ENCODE results near the gene CCL16. TPM values are rescaled to one million over a fixed set of nuclear protein-coding genes. Genes with fewer than 3 reads are reported as not detected.
"Not testable (repeated sequence)": the region's sequence is repeated elsewhere in the genome, so short reads cannot be mapped to it uniquely, and the experiment has no call there.

CCL16 gene, protein sequence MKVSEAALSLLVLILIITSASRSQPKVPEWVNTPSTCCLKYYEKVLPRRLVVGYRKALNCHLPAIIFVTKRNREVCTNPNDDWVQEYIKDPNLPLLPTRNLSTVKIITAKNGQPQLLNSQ
- under 1 TPM; 0.17 to 0.42 (median 0.30) TPM for polyA plus RNA-seq (ENCODE audit: insufficient read length in 3 of 3)
- long read RNA-seq, donor 1: 0 reads
- long read RNA-seq, donor 2: 0 reads
- long read RNA-seq, donor 3: 0 reads
- long read RNA-seq, donor 4: 0 reads
- long read RNA-seq, donor 5: 0 reads
- long read RNA-seq, donor 6: 0 reads
- long read RNA-seq, donor 7: 0 reads
- long read RNA-seq, donor 8: 0 reads
- long read RNA-seq, donor 9: 0 reads
- long read RNA-seq, donor 10: 0 reads
- long read RNA-seq, donor 11: 0 reads
- long read RNA-seq, donor 12: 0 reads
- long read RNA-seq, donor 13: 0 reads
- long read RNA-seq, donor 14: 0 reads
- long read RNA-seq, donor 15: 0 reads
- long read RNA-seq, donor 16: 0 reads

DNA sequence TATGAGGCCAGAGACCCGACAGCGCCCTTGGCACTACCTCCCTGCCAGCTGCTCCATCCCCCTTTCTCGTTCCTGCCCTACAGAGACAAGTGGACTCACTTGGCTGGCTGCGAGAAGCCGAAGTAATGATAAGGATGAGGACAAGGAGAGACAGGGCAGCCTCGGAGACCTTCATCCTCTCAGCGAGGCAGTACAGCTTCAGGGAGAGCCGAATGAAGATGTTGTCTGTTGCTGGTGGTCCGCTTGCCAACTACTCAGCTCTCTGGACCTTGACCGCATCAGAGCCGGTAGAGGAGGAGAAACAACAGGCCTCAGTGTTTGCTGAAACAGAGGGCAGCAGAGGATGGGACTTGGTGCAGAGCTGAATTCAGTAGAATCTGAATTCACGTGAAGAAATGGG, at the start of gene CCL16:
Gene CCL16 (minus strand): TSS at position 252 of the 400 bp plus-strand sequence. CDS start 77 bp downstream, at position 175.
- no peak for DNase-seq

DNA sequence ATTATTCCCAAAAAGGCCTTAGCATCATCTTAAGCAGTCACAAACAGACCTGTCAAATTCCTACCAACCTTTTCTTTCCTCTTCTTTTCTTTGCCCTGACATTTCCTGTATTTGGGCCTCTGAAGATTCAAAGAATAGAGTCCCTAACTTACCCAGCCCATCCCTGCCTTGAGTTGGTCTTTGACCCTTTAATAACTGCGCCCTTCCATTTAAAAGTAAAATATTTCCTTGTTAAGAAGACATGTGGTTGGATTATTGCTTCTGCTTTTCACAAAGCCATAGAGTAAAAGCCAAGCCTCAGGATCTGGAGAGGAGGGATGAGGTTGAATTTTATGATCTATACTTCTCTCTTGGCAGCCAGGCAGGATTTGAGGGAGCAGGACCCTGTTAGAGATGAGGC, 49.7 kb upstream of the CCL16 start:
- no peak for DNase-seq

DNA sequence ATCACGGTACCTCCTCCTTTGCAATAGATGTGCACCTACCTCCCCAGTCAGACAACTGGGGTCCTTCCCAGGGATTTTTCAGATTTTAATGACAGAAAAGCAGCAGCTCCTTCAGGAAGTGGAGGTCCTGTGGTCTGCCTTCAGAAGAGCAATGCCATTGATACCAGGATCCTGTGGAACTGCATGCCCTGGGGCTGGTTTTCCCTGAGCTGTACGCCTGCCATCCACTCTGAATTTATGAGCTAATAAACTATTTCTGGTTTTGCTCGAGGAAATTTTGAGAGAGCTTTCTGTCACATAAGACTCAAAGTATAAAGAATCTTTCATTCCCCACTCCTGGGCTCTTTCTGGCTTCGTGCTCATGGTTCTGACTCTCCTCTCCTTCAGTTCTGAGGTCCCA, 46.5 kb upstream of the CCL16 start:
- DNase-seq: no peak

DNA sequence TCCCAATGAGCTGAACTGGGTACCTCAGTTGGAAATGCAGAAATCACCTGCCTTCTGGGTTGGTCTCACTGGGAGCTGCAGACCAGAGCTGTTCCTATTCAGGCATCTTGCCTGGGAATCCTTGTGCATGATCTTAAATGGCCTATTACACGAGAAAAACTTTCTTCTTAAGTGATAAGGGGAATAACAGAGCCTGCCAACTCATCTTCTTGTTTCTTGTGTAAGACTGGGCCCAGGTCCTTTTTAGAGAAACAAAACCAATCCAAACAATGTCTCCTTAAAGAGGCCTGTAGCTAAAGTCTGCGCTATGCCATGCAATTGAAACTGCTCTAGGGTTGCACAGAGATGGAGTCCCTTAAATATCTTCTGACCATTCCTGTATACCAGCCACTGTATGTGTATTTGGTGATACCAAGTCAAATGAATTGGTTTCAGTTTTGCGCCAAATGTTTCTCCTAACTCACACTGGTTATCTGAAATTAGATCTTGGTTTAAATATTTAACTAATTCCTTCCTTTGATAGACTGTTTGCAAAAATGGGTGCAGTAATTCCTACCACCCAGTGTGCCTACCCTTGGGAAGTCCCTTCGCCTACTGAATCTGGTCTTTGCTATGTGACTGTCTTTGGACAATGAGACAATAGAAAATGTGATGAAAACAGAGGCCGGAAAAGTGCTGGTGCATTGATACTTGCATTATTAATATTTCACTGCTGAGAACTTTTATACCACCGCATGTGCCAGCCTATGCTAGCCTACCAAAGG, 43.0 kb upstream of the CCL16 start:
- DNase-seq: no peak

DNA sequence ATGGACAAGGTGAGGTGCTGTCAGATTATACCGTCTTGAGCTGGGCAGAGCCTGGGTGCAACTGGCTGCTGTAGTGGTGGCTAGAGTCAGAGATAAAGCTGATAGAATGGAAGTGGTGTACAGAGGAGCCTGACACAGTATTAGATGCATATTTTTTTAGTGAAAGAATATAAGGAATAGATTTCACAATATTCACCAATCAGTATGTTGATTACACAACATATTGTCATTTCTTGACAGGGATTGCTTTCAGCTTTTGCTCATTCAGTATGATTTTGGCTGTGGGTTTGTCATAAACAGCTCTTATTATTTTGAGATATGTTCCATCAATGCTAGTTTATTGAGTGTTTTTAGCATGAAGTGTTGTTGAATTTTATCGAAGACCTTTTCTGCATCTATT, 38.1 kb upstream of the CCL16 start:
- DNase-seq: no peak

DNA sequence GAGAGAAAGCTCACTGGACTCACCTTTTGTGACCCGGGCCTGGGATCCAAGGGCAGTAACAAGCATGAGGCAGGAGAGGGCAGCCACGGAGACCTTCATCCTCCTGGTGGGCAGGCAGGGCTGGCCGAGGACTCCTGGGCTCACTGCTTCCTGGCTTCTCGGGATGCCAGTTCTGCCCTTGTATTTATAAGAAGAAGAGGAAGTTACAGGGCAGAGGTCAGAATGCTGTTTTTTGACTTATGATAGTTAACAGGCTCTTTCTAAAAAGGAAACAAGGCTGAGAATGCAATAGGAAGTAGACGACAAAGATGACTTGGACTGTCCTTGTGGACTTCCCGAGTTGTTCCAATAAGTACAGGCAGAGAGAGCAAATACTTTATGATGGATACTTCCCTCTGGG, 36.5 kb upstream of the CCL16 start, which contains the start of gene CCL23:
Gene CCL23 (minus strand): TSS at position 174 of the 400 bp plus-strand sequence. CDS start 75 bp downstream, at position 99.
- no peak for DNase-seq

DNA sequence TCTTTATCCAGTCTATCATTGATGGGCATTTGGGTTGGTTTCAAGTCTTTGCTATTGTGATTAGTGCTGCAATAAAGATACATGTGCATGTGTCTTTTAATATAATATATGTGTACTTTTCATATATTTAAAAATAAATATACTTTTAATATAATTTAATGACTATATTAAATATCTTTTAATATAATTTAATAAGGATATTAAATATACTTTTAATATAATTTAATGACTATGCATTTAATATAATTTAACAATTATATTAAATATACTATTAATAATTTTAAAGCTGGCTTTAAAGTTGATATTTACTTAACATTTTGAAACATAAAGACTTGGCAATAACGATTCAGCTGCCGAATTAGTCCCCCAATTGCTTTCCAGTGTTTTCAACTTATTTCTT, 35.3 kb upstream of the CCL16 start:
- no peak for DNase-seq

DNA sequence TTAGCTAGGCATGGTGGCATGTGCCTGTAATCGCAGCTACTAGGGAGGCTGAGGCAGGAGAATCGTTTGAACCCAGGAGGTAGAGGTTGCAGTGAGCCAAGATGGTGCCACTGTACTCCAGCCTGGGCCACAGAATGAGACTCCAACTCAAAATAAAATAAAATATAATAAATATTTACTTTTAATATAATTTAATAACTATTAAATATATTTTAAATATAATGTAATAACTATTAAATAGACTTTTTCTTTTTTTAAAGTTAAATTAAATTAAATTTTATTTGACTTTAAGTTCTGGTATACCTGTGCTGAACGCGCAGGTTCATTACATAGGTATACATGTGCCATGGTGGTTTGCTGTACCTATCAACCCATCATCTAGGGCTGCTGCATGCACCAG, 34.6 kb upstream of the CCL16 start:
- not testable (repeated sequence) for DNase-seq

DNA sequence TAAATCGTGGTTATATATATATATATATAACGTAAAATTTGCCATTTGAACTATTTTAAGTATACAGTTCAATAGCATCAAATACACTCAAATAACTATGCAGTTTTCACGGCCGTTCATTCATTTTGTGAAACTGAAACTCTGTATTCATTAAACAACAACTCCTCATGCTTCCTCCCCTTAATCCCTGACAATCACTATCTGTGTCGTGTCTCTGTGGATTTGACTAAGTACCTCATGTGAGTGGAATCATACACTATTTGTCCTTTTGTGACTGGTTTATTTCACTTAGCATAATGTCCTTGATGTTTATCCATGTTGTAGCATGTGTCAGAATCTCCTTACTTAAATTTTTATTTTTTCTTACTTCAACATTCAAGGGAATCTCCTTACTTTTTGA, 33.6 kb upstream of the CCL16 start:
- DNase-seq: no peak

DNA sequence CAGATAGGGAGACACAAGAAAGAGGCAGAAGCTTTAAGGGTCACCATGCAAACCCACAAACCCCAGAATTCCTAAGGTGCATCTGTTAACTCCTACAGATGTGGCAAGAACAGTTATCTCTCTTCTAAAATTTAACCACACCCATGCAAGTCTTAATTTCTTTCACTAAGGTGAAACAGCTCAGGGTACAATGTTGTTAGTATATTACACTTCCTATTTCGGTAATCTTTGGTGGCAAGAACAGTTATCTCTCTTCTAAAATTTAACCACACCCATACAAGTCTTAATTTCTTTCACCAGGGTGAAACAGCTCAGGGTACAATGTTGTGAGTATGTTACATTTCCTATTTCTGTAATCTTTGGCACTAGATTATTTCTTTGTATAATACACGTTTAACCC, 29.9 kb upstream of the CCL16 start:
- no peak for DNase-seq

DNA sequence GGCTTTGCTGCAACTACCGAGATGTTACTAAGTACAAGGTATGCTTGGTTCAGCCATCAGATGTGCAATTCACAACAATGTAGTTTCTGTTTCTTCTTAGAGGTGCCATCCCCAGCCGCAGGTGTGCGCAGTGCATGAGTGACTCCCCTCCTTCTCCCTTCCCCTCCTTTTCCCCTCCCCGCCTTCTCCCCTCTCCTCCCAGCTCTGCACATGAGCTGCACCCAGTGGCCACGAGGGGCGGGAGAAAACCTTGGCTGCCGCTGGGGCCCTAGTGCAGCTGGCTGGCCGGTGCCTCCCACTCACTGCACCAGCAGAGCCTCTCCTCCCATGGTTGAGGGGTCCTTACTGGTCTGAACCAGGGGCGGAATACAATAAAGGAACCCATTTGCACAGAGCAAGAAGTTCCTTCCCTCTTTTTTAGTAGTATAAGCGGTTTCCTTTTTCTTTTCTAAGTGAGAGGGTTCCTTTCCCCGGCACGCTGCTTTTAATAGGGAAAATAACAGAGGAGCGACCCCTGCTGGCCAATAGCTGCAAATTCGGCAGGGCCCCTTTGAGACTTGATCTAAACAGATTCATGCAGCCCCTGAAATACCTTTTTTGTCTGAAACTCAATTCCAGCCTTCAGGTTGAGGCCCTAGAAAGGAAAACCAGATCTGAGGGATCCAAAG, 27.8 kb upstream of the CCL16 start:
- DNase-seq: no peak

DNA sequence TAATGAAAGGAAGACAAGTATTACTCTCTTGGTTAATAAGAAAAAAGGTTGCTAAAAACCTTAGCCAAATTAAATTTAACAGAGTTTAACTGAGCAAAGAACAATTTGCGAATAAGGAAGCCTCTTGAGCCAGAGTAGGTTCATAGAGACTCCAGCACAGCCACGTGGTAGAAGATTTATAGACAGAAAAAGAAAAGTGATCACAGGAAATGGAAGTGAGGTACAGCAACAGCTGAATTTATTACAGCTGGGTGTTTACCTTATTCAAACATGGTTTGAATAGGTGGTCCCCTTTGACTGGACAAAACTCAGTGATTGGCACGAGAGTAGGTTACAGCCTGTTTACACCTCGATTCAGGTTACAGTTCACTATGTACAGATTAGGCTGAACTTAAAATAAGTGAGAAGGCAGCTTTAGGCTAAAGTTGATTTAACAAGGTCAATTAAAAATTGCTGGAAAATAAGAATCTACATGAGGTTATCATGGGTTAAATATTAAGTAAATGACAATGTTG, 23.4 kb upstream of the CCL16 start:
- DNase-seq: peak; percentile 26

DNA sequence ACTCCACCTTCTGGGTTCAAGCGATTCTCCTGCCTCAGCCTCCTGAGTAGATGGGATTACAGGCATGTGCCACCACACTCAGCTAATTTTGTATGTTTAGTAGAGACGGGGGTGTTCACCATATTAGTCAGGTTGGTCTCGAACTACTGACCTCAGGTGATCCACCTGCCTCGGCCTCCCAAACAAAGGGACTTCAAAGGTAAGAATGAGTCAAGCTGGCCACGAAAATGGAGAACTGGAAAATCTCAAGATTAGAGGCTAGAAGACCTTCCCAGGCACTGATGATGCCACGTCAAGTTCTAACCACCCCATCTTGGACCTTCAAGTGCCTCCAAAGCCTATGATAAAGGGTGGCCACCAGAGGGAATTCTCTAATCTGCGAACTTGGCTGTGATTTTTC, 21.3 kb upstream of the CCL16 start:
- DNase-seq: no peak

DNA sequence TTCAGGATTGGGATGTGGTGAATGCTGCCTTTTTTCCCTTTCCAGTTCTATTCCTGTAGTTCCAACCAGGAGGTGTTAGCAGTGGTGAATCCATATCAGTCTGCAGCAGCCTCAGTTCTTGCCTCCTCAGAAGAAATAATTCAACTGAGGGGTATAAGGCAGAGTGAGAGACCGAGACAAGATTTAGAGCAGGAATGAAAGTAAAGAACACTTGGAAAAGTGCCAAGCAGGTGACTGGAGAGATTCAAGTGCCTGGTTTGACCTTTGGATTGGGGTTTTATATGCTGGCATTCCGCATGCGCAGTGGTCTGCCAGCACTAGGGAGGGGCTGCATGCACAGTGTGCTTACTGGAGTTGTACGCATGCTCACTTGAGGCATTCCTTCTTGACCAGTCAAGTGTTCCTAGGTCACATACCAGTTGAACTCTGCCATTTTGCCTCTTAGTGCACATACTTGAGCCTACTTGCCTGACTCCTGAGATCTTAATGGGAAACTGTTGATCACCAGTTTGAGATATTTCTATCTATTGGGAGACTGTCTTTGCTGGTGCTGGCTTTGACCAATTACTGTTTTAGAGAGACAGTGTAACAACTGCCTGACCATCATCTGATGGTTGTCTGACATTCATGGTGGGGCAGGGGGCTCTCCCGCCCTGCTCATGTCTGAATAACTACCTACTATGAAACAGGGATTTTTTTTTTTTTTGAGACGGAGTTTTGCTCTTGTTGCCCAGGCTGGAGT, 20.7 kb upstream of the CCL16 start:
- peak; percentile 68 for DNase-seq

DNA sequence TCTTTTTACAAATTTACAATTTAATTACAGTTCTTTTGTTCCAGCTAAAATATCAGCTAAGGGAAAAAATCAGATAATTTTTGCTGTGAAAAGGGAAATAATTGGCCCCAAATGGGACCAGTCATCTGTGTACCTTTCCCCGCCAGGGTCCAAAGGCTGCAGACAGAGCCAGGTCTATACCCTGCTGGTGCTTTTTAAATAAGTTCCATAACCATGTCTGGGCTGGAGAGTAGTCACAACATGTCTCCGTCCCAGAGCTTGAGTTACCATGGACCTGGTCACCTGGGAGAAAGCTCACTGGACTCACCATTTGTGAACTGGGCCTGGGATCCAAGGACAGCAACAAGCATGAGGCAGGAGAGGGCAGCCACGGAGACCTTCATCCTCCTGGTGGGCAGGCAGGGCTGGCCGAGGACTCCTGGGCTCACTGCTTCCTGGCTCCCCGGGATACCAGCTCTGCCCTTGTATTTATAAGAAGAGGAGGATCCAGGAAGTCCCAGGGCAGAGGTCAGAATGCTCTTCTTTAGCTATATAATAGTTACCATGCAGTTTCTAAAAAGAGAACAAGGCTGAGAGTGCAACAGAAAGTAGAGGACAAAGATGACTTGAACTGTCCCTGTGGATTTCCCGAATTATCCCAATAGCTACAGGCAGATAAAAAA, 19.9 kb upstream of the CCL16 start, which contains the start of gene CCL15:
Gene CCL15 (minus strand): TSS at position 444 of the 662 bp plus-strand sequence. CDS start 61 bp downstream, at position 383.
- DNase-seq: no peak

DNA sequence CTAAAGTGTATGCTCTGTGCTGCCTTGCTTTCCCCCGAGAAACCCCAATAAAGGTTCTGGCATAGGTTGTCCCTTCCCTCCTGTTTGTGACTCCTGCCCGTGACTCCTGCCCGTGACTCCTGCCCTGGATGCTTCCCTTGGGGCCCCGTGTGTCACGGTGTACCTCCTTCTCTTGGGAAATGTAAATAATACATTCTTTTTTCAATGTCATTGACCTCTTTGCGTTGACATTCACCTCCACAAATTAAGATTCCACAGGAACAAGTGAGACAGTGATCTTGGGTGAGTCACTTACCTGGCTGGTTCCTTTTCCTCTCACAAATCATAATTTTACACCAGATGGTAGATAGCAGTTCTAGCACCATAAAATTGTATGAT, 19.4 kb upstream of the CCL16 start:
- no peak for DNase-seq

DNA sequence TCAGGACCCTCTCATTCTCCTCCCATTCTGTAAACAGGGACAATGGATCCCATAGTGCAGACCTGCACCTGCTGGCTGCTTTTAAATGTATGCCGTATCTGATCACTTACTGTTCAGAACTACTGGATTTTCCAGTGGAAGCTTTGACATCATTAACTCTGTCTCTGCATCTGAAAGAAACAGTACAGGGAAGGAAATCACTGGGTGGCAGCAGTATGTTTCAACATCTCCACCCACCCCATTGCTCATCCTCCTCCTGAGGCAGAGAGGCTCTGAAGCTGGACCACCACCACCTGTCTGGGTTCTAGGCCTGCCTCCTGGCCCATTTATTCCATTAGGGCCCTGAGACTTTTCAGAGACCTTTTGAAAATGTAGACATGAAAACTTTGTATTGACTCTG, 17.5 kb upstream of the CCL16 start:
- no peak for DNase-seq

DNA sequence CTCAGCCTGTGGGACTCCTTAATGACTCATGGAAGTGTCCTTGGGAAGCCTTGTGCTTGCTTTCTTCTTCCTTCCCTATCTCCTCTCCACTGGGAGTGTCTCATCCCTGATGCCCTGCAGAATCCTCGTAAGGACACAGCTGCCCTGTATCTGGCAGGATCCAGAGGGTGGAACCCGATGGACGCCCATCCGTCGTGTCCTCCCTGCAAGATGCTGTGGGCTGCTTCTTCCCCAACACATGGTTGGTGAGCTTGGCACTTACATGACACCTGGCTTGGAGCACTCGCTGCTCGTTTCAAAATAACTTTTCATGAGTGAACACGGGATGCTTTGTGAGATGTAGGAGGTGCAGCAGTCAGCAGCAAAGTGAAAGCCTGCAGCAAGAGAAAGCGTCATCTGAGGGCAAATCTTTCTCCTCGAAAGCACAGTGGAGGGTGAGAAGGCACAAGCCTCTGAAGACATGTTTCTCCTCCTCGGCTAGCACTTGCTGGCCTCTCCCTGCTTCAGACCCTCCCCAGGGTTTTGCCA, 16.8 kb upstream of the CCL16 start:
- no peak for DNase-seq

DNA sequence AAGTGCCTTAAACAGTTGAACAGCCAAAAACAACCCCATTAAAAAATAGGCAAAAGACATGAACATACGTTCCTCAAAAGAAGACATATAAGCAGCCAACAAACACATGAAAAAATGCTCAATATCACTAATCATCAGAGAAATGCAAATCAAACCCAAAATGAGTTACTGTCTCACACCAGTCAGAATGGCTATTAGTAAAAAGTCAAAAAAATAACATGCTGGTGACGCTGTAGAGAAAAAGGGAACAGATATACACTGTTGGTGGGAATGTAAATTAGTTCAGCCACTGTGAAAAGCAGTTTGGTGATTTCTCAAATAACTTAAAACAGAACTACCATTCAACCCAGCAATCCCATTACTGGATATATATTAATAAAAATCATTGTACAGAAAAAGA, 14.0 kb upstream of the CCL16 start:
- DNase-seq: not testable (repeated sequence)

DNA sequence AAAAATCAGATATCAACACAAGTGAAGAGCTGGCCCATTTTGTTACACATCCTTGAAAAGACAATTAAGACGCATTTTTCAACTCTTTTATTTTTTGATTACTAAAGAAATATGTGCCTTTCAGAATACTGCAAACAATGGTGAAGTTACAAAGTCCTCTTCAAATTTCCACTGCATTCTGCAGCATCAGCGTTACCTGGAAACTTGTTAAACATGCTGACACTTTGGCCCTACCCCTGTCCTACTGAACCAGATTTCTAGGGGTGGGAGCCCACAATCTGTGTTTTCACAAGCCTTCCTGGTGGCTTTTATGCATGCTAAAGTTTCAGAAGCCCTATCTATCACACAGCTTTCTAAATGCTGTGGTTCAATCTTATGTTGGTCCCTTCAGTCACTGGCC, 9.8 kb upstream of the CCL16 start:
- no peak for DNase-seq

DNA sequence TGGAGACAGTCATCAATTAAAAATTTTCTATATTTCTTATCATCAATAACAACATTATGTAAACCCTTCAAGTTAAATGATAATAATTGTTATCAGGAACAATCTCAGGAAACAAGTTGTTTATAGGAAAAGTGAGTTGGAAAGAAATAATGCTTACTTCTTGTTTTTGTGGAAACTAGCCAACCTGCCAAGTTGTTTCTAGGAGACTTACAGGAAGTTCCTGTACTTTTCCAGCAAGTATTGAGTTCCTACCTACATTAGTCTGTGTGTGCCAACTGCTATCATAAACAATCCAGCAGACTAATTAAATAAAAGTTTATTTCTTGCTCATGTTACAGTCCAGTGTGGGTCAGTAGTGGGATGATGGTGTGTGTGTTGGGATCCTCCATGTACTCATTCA, 6.9 kb upstream of the CCL16 start:
- DNase-seq: no peak
